ENCODE results near the gene ZBED4.

Gene ZBED4

GRCh38 chr22:49833340-49834007, 20.2 kb upstream of the ZBED4 start:
- Histone ChIP-seq H3K9me3 (ENCODE audit: insufficient read depth, low read length) (no peaks in the 10 kb centered on the region), H3K27me3 (ENCODE audit: low read length) (no peaks in the 10 kb centered on the region), H4K20me1 (ENCODE audit: low read depth, low read length) (no peaks in the 10 kb centered on the region), H3K36me3 (ENCODE audit: low read length) (no peaks in the 10 kb centered on the region), H3K27ac (ENCODE audit: low read depth, low read length) (no peak overlapping the region), H3K4me3 (ENCODE audit: insufficient read depth, low read length, poor library complexity, severe bottlenecking) (no peak overlapping the region), H2AFZ (ENCODE audit: low read depth, low read length, severe bottlenecking) (no peak overlapping the region), H3K79me2 (ENCODE audit: insufficient read depth, low read length) (no peaks in the 10 kb centered on the region), H3K4me2 (ENCODE audit: low read depth, low read length, poor library complexity, severe bottlenecking) (no peak overlapping the region), H3F3A (ENCODE audit: insufficient read depth) (peaks cover 10% of the 10 kb centered on the region), H3K9me2 (replicated peaks; ENCODE audit: insufficient read depth, low read length) (no peaks in the 10 kb centered on the region), H3K9ac (ENCODE audit: low read length) (no peak overlapping the region)
- no peak for TF ChIP-seq EZH2phosphoT487 (conservative IDR thresholded peaks at IDR 0.05; ENCODE audit: low read length)
- TF ChIP-seq CTCF (IDR thresholded peaks at IDR 0.05; ENCODE audit: insufficient read depth, low read length, poor library complexity, severe bottlenecking): no peak

DNA sequence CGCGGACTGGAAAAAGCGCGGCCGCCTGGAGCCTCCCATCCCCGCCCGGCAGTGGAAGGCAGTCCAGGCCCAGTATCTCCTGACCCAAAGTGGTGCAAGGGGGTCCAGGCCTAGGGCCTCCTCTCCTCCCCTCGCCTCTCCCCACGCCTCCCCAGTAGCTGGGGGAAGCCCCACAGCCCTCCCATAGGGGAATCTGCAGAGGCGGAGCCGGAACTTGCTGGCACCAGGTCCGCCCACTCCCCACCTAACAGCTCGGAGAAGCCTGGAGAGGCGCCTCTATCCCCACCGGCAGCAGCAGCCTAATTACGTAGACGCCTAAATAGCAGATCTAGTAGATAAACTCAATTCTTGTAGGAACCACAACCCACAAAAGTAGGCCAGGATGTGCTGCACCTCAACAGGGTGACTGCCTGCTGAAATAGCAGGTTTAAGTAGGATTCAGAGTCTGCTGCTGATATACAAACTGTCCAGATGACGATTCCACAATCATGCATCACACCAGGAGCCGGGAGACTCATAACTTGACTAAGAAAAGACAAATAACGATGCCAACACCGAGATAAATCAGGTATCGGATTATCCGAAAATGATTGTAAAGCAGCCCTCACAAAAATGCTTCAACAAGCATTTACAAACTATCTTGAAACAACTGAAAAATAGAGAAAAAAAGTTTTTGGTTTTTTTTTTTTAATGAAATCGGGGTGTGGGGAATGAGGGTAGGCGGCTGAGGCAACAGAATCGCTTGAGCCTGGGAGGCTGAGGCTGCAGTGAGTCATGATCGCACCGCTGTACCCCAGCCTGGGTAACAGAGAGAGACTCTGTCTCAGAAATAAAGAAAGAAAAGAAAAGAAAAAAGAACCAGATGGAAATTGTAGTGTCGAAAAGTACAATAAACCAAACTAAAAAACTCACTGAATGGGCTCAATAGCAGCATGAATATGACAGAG, 14.6 kb upstream of the ZBED4 start:
- no peaks in the 10 kb centered on the region for H4K20me1 ChIP-seq (ENCODE audit: low read depth, low read length)
- no peaks in the 10 kb centered on the region for H3K79me2 ChIP-seq (ENCODE audit: insufficient read depth, low read length)
- no peak overlapping the region for H3K9ac ChIP-seq (ENCODE audit: low read length)
- H2AFZ ChIP-seq (ENCODE audit: low read depth, low read length, severe bottlenecking): no peak overlapping the region
- no peaks in the 10 kb centered on the region for H3F3A ChIP-seq (ENCODE audit: insufficient read depth)
- H3K4me2 ChIP-seq (ENCODE audit: low read depth, low read length, poor library complexity, severe bottlenecking): no peak overlapping the region
- no peaks in the 10 kb centered on the region for H3K9me3 ChIP-seq (ENCODE audit: insufficient read depth, low read length)
- no peaks in the 10 kb centered on the region for H3K9me2 ChIP-seq (replicated peaks; ENCODE audit: insufficient read depth, low read length)
- TF ChIP-seq CTCF (IDR thresholded peaks at IDR 0.05; ENCODE audit: insufficient read depth, low read length, poor library complexity, severe bottlenecking): no peak
- TF ChIP-seq EZH2phosphoT487 (conservative IDR thresholded peaks at IDR 0.05; ENCODE audit: low read length): no peak
- H3K27me3 ChIP-seq (ENCODE audit: low read length): no peaks in the 10 kb centered on the region
- no peaks in the 10 kb centered on the region for H3K36me3 ChIP-seq (ENCODE audit: low read length)
- H3K27ac ChIP-seq (ENCODE audit: low read depth, low read length): no peak overlapping the region
- no peak overlapping the region for H3K4me3 ChIP-seq (ENCODE audit: insufficient read depth, low read length, poor library complexity, severe bottlenecking)

DNA sequence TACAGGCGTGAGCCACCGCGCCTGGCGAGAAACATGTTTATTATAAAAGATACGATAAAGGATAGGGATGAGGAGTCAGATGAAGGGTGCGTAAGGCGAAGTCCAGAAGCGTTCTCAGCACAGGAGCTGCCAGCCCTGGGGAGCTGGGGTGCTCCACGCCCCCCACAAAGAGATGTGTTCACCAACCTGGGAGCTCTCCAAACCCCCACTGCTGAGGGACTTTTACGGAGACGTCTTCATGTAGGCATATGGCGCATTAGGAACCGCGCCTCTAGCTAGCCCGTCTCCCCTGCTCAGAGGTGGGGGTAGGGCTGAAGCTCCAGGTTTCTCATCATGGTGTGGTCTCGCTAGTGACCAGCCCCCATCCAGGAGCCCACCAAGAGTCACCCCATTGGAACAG, 8.4 kb upstream of the ZBED4 start:
- H3K27me3 ChIP-seq (ENCODE audit: low read length): no peaks in the 10 kb centered on the region
- H3K9me3 ChIP-seq (ENCODE audit: insufficient read depth, low read length): no peaks in the 10 kb centered on the region
- no peak overlapping the region for H3K27ac ChIP-seq (ENCODE audit: low read depth, low read length)
- H3K36me3 ChIP-seq (ENCODE audit: low read length): no peaks in the 10 kb centered on the region
- no peaks in the 10 kb centered on the region for H4K20me1 ChIP-seq (ENCODE audit: low read depth, low read length)
- H3F3A ChIP-seq (ENCODE audit: insufficient read depth): no peaks in the 10 kb centered on the region
- H3K4me2 ChIP-seq (ENCODE audit: low read depth, low read length, poor library complexity, severe bottlenecking): no peak overlapping the region
- H3K4me3 ChIP-seq (ENCODE audit: insufficient read depth, low read length, poor library complexity, severe bottlenecking): no peak overlapping the region
- no peak for TF ChIP-seq EZH2phosphoT487 (conservative IDR thresholded peaks at IDR 0.05; ENCODE audit: low read length)
- no peak for TF ChIP-seq CTCF (IDR thresholded peaks at IDR 0.05; ENCODE audit: insufficient read depth, low read length, poor library complexity, severe bottlenecking)
- H3K79me2 ChIP-seq (ENCODE audit: insufficient read depth, low read length): no peaks in the 10 kb centered on the region
- H2AFZ ChIP-seq (ENCODE audit: low read depth, low read length, severe bottlenecking): no peak overlapping the region
- H3K9ac ChIP-seq (ENCODE audit: low read length): no peak overlapping the region
- H3K9me2 ChIP-seq (replicated peaks; ENCODE audit: insufficient read depth, low read length): no peaks in the 10 kb centered on the region
